Sigmoid colon (tissue), 4 donors: Measurements from ENCODE around the gene PAX4.

Source experiments
- EP300 ChIP-seq, 4 donors: sonication (generic); formaldehyde crosslinking; IDR thresholded peaks; one replicate each; pipeline ENCODE4 v1.6.1; 2017; ENCODE audit warnings: antibody characterized with exemption in 4 of 4
- POLR2A ChIP-seq, 2 donors: fragments of 450-650 bp; IDR thresholded peaks; one replicate each; pipeline ENCODE4 v1.6.1; 2016; ENCODE audit warnings: antibody characterized with exemption in 2 of 2, mild to moderate bottlenecking in 2 of 2, moderate library complexity in 2 of 2
- POLR2AphosphoS5 ChIP-seq, 4 donors: sonication (generic); formaldehyde crosslinking; IDR thresholded peaks; one replicate each; pipeline ENCODE4 v1.6.1; 2017; ENCODE audit warnings: antibody characterized with exemption in 4 of 4
- TF ChIP-seq, protein P1 (sequence below), 4 experiments: fragments of 450-650 bp in 3 of 4; fragments of 200-600 bp in 1 of 4; IDR thresholded peaks; one replicate each; pipeline ENCODE4 v1.5.1; 2016 to 2019; ENCODE audit warnings: antibody characterized with exemption in 4 of 4, mild to moderate bottlenecking in 3 of 4, moderate library complexity in 2 of 4

GRCh38 chr7:127580612-127581011 is 37.3 kb downstream of the PAX4 start:
- TF ChIP-seq POLR2A (IDR thresholded peaks at IDR 0.05), result no peak
- TF ChIP-seq, protein P1, sequence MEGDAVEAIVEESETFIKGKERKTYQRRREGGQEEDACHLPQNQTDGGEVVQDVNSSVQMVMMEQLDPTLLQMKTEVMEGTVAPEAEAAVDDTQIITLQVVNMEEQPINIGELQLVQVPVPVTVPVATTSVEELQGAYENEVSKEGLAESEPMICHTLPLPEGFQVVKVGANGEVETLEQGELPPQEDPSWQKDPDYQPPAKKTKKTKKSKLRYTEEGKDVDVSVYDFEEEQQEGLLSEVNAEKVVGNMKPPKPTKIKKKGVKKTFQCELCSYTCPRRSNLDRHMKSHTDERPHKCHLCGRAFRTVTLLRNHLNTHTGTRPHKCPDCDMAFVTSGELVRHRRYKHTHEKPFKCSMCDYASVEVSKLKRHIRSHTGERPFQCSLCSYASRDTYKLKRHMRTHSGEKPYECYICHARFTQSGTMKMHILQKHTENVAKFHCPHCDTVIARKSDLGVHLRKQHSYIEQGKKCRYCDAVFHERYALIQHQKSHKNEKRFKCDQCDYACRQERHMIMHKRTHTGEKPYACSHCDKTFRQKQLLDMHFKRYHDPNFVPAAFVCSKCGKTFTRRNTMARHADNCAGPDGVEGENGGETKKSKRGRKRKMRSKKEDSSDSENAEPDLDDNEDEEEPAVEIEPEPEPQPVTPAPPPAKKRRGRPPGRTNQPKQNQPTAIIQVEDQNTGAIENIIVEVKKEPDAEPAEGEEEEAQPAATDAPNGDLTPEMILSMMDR (IDR thresholded peaks at IDR 0.05), result no peak
- no peak for TF ChIP-seq POLR2AphosphoS5 (IDR thresholded peaks at IDR 0.05)
- TF ChIP-seq EP300 (IDR thresholded peaks at IDR 0.05), result no peak
